Keratinocyte (primary cell): ENCODE results near the gene EIF2B1. TPM values are rescaled to one million over a fixed set of nuclear protein-coding genes. Genes with fewer than 3 reads are reported as not detected.
A peak's percentile ranks its signal among the peaks of the same experiment; 100 is the strongest.

Source experiments
- DNase-seq: peaks from one replicate; pipeline ENCODE4 v3.0.0-alpha.2; 2011; ENCODE audit warnings: low read depth, missing footprints, low spot score
- FAIRE-seq: peaks from 2 replicates; lab custom pipeline; 2011; peaks lifted over from hg19 to GRCh38; lab: Jason Lieb, UNC
- H2AFZ ChIP-seq: 2 replicates; pipeline ENCODE4 v1.6.0; 2012; ENCODE audit warnings: low read length, control low read depth, inconsistent platforms; ENCODE audit not compliant: control insufficient read depth
- H3K27ac ChIP-seq: 2 replicates; pipeline ENCODE4 v1.5.1; 2011; ENCODE audit warnings: low read length; ENCODE audit not compliant: control insufficient read depth, insufficient read depth
- H3K27me3 ChIP-seq: 3 replicates; pipeline ENCODE4 v1.6.0; 2011; ENCODE audit warnings: low read length; ENCODE audit not compliant: control insufficient read depth, insufficient read depth; ENCODE audit errors: extremely low read depth
- H3K36me3 ChIP-seq, 2 experiments: 2 replicates in 1 of 2; 3 replicates in 1 of 2; pipeline ENCODE4 v1.5.1; 2011; ENCODE audit warnings: low read length in 2 of 2, mild to moderate bottlenecking in 1 of 2; ENCODE audit not compliant: control insufficient read depth in 2 of 2, insufficient read depth in 2 of 2; ENCODE audit errors: extremely low read depth in 1 of 2
- H3K4me1 ChIP-seq: 3 replicates; pipeline ENCODE4 v1.5.1; 2011; ENCODE audit warnings: low read length; ENCODE audit not compliant: control insufficient read depth, insufficient read depth; ENCODE audit errors: extremely low read depth
- H3K4me2 ChIP-seq: 3 replicates; pipeline ENCODE4 v1.6.0; 2011; ENCODE audit warnings: low read depth, low read length; ENCODE audit not compliant: control insufficient read depth, insufficient read depth; ENCODE audit errors: extremely low read depth
- H3K4me3 ChIP-seq, 3 experiments: fragments of 200-600 bp in 1 of 3; sonication (generic) in 1 of 3; 2 replicates in 2 of 3; 3 replicates in 1 of 3; pipeline ENCODE4 v1.5.1; 2011 to 2016; ENCODE audit warnings: low read length in 3 of 3, mild to moderate bottlenecking in 3 of 3, control low read depth in 2 of 3, inconsistent platforms in 1 of 3, low read depth in 1 of 3, mixed read lengths in 1 of 3, mixed run types in 1 of 3, moderate library complexity in 1 of 3; ENCODE audit not compliant: control insufficient read depth in 2 of 3, insufficient read depth in 2 of 3; ENCODE audit errors: extremely low read depth in 1 of 3
- H3K79me2 ChIP-seq: 2 replicates; pipeline ENCODE4 v1.6.0; 2012; ENCODE audit warnings: low read length; ENCODE audit not compliant: control insufficient read depth, insufficient read depth
- H3K9ac ChIP-seq: 3 replicates; pipeline ENCODE4 v1.6.0; 2011; ENCODE audit warnings: low read length; ENCODE audit not compliant: control insufficient read depth, insufficient read depth; ENCODE audit errors: extremely low read depth
- H3K9me1 ChIP-seq: 3 replicates; pipeline ENCODE4 v1.6.0; 2011; ENCODE audit warnings: low read length; ENCODE audit not compliant: control insufficient read depth, insufficient read depth; ENCODE audit errors: extremely low read depth
- H3K9me3 ChIP-seq: 2 replicates; pipeline ENCODE4 v1.5.1; 2012; ENCODE audit warnings: low read depth, low read length; ENCODE audit not compliant: control insufficient read depth
- H4K20me1 ChIP-seq: 3 replicates; pipeline ENCODE4 v1.6.0; 2011; ENCODE audit warnings: low read length; ENCODE audit not compliant: control insufficient read depth, insufficient read depth; ENCODE audit errors: extremely low read depth
- EZH2 ChIP-seq: IDR thresholded peaks from one replicate; pipeline ENCODE4 v1.6.1; 2012; ENCODE audit warnings: inconsistent platforms, mild to moderate bottlenecking, low read length, moderate library complexity
- dilution Hi-C: fragments of 300-500 bp; cut with MboI; formaldehyde crosslinking; loops from one replicate; pipeline ENCODE4 v1.7.0; 2020; ENCODE audit warnings: low sequenced_read_pairs; ENCODE audit not compliant: extremely low pct_ligation_motif_present
- polyA plus RNA-seq, 5 experiments: library from polyadenylated mRNA; depleted of rRNA in 3 of 5; stranded (reverse) in 3 of 5; stranded (forward) in 1 of 5; unstranded in 1 of 5; fragments of >200 nt; gene quantifications; 1 replicate in 1 of 5; 2 replicates in 3 of 5; 3 replicates in 1 of 5; pipeline versions ENCODE4 v1.2.1 to v1.2.3, GENCODE V29; 2011 to 2012; ENCODE audit warnings: missing spikeins in 2 of 5, low read depth in 1 of 5, low replicate concordance in 1 of 5
- TF ChIP-seq, protein P1 (sequence below), 3 experiments: IDR thresholded peaks in 1 of 3; conservative IDR thresholded peaks in 1 of 3; optimal IDR thresholded peaks in 1 of 3; 2 replicates in 2 of 3; 3 replicates in 1 of 3; pipeline versions ENCODE3 to v1.5.1; 2011; ENCODE audit warnings: low read length in 3 of 3, mild to moderate bottlenecking in 3 of 3, moderate library complexity in 2 of 3, control low read depth in 1 of 3, inconsistent platforms in 1 of 3; ENCODE audit not compliant: insufficient read depth in 2 of 3; ENCODE audit errors: extremely low read depth in 1 of 3

The EIF2B1 gene
- polyA plus RNA-seq, 1 donor (not counting 4 experiments of a cell fraction or from before 2014, with no cell fraction given): 39.5 TPM

DNA sequence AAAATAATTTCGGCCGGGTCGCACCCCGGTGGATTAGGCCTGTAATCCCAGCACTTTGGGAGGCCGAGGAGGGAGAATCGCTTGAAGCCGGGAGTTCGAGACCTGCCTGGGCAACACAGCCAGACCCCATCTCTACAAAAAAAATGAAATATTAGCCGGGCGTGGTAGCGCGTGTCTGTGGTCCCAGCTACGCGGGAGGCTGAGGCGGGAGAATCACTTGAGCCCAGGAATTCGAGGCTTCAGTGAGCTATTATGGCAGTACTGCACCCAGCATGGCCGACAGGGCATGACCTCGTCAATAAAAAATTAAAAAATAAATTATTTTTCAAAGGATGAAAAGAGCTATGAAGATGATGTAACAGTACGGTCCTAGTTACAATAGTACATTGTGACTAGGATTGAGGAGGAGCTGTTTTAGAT lies 666 bp upstream of the EIF2B1 start:
- Histone ChIP-seq H4K20me1 (no peaks in the 10 kb centered on the region), H3K27ac (peak overlapping the region; percentile 98), H2AFZ (peak overlapping the region; percentile 90), H3K9me1 (no peaks in the 10 kb centered on the region), H3K27me3 (no peaks in the 10 kb centered on the region), H3K4me2 (peak overlapping the region; percentile 95), H3K4me1 (peaks cover 9% of the 10 kb centered on the region), H3K79me2 (peaks cover 47% of the 10 kb centered on the region), H3K36me3 (peaks cover 10 to 12% of the 10 kb centered on the region in 2 experiments), H3K9me3 (no peaks in the 10 kb centered on the region), H3K9ac (peak overlapping the region; percentile 99), H3K4me3 (peak overlapping the region; percentile 84 to 100 (median 100))
- dilution Hi-C loops: no loop called here
- DNase-seq (no peak), FAIRE-seq (no peak)
- TF ChIP-seq, protein P1, sequence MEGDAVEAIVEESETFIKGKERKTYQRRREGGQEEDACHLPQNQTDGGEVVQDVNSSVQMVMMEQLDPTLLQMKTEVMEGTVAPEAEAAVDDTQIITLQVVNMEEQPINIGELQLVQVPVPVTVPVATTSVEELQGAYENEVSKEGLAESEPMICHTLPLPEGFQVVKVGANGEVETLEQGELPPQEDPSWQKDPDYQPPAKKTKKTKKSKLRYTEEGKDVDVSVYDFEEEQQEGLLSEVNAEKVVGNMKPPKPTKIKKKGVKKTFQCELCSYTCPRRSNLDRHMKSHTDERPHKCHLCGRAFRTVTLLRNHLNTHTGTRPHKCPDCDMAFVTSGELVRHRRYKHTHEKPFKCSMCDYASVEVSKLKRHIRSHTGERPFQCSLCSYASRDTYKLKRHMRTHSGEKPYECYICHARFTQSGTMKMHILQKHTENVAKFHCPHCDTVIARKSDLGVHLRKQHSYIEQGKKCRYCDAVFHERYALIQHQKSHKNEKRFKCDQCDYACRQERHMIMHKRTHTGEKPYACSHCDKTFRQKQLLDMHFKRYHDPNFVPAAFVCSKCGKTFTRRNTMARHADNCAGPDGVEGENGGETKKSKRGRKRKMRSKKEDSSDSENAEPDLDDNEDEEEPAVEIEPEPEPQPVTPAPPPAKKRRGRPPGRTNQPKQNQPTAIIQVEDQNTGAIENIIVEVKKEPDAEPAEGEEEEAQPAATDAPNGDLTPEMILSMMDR (optimal IDR thresholded peaks at IDR 0.05 in 1 of 3, IDR thresholded peaks at IDR 0.05 in 1 of 3, conservative IDR thresholded peaks at IDR 0.05 in 1 of 3; ENCODE audit: extremely low read depth in 1 of 3, insufficient read depth in 2 of 3, low read length in 3 of 3): no peak
- TF ChIP-seq EZH2: no peak

DNA sequence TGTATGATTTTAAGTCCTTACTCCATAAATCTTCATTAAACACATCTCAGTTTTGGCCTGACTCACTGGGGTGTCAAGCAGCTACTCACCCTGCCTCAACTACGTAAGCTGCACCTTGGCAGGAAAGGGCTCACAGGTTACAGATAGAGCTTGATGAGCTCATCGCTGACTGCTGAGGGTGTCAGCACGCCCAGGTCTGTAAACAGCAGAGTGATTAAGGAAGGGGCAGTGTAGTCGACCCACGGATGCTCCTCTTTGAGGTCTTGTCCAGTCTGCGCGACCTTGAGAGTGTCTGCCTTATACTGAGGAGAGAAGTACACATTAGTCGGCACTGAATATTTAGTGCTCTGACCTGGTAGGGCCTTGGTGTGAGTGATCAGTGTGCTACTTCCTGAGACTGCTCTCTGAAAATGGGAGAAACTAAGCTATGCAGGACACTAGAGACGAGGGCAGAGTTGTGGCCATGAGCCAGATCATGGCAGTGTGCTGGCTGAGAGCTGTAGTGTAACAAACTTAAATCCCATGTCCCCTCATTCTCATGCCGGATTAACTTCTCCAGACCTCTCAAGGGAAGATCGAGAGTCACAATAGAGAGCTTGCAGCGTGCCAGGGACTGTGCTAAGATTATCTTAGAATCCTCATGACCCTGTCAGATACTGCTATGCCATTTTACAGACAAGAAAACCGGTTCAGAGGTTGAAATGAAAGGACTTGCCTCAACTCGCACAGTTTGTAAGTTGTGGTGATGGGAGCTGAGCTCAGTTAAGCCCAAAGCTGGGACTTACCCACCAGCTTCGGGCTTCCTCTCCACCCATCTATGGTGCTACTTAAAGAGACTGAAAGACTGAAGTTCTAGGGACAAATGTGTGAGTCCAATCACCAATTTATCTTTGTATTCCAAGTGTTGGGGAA lies 11.6 kb downstream of the EIF2B1 start:
- dilution Hi-C loops: no loop called here
- Histone ChIP-seq H3K9ac (peak overlapping the region; percentile 25), H3K27ac (peak overlapping the region; percentile 65), H3K4me2 (no peak overlapping the region), H3K4me3 (no peak overlapping the region), H2AFZ (no peak overlapping the region), H3K9me1 (no peaks in the 10 kb centered on the region), H3K4me1 (peaks cover 14% of the 10 kb centered on the region), H3K27me3 (no peaks in the 10 kb centered on the region), H3K79me2 (no peaks in the 10 kb centered on the region), H4K20me1 (no peaks in the 10 kb centered on the region), H3K36me3 (peaks cover 26 to 33% of the 10 kb centered on the region in 2 experiments), H3K9me3 (no peaks in the 10 kb centered on the region)
- no peak for TF ChIP-seq EZH2
- TF ChIP-seq, protein P1 (optimal IDR thresholded peaks at IDR 0.05 in 1 of 3, IDR thresholded peaks at IDR 0.05 in 1 of 3, conservative IDR thresholded peaks at IDR 0.05 in 1 of 3; ENCODE audit: extremely low read depth in 1 of 3, insufficient read depth in 2 of 3, low read length in 3 of 3): no peak
- FAIRE-seq (peak; percentile 69), DNase-seq (no peak)
